ENCODE results near the gene TCP11L2.

DNA sequence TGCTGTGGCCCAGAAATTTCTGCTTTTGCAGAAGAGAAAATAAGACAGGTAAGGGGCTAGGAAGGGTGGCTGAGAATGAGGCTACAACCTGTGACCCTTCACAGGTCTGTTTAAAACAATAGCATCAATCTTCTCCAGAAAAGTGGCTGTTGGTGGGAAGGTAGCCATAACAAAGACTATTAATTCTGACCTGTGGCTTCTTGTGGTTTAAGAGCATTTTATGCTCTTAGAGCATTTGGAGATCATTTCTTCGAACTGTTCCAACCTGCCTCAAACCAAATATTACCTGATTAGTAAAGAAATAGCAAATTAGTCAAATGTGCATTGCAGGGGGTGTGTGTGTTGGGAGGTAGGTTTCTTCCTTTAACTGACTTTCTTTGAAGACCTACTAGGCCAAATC, 15.2 kb upstream of the TCP11L2 start:
- TF ChIP-seq, protein P1, sequence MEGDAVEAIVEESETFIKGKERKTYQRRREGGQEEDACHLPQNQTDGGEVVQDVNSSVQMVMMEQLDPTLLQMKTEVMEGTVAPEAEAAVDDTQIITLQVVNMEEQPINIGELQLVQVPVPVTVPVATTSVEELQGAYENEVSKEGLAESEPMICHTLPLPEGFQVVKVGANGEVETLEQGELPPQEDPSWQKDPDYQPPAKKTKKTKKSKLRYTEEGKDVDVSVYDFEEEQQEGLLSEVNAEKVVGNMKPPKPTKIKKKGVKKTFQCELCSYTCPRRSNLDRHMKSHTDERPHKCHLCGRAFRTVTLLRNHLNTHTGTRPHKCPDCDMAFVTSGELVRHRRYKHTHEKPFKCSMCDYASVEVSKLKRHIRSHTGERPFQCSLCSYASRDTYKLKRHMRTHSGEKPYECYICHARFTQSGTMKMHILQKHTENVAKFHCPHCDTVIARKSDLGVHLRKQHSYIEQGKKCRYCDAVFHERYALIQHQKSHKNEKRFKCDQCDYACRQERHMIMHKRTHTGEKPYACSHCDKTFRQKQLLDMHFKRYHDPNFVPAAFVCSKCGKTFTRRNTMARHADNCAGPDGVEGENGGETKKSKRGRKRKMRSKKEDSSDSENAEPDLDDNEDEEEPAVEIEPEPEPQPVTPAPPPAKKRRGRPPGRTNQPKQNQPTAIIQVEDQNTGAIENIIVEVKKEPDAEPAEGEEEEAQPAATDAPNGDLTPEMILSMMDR (IDR thresholded peaks at IDR 0.05; ENCODE audit: low read depth, low read length, missing input control): no peak
- TF ChIP-seq, protein P2, sequence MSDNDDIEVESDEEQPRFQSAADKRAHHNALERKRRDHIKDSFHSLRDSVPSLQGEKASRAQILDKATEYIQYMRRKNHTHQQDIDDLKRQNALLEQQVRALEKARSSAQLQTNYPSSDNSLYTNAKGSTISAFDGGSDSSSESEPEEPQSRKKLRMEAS (IDR thresholded peaks at IDR 0.05): no peak
- no peak for TF ChIP-seq SP1 (IDR thresholded peaks at IDR 0.05)
- TF ChIP-seq JUND (IDR thresholded peaks at IDR 0.05): no peak
- TF ChIP-seq, protein P3, sequence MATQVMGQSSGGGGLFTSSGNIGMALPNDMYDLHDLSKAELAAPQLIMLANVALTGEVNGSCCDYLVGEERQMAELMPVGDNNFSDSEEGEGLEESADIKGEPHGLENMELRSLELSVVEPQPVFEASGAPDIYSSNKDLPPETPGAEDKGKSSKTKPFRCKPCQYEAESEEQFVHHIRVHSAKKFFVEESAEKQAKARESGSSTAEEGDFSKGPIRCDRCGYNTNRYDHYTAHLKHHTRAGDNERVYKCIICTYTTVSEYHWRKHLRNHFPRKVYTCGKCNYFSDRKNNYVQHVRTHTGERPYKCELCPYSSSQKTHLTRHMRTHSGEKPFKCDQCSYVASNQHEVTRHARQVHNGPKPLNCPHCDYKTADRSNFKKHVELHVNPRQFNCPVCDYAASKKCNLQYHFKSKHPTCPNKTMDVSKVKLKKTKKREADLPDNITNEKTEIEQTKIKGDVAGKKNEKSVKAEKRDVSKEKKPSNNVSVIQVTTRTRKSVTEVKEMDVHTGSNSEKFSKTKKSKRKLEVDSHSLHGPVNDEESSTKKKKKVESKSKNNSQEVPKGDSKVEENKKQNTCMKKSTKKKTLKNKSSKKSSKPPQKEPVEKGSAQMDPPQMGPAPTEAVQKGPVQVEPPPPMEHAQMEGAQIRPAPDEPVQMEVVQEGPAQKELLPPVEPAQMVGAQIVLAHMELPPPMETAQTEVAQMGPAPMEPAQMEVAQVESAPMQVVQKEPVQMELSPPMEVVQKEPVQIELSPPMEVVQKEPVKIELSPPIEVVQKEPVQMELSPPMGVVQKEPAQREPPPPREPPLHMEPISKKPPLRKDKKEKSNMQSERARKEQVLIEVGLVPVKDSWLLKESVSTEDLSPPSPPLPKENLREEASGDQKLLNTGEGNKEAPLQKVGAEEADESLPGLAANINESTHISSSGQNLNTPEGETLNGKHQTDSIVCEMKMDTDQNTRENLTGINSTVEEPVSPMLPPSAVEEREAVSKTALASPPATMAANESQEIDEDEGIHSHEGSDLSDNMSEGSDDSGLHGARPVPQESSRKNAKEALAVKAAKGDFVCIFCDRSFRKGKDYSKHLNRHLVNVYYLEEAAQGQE (IDR thresholded peaks at IDR 0.05): no peak
- no peak for TF ChIP-seq RAD21 (IDR thresholded peaks at IDR 0.05)
- no peak for TF ChIP-seq HNF4G (IDR thresholded peaks at IDR 0.05)
- TF ChIP-seq YY1 (IDR thresholded peaks at IDR 0.05): no peak
- TF ChIP-seq, protein P4, sequence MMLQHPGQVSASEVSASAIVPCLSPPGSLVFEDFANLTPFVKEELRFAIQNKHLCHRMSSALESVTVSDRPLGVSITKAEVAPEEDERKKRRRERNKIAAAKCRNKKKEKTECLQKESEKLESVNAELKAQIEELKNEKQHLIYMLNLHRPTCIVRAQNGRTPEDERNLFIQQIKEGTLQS (IDR thresholded peaks at IDR 0.05): no peak
- no peak for TF ChIP-seq EGR1 (IDR thresholded peaks at IDR 0.05; ENCODE audit: low read depth in 2 of 2)
- TF ChIP-seq GABPA (IDR thresholded peaks at IDR 0.05 in 1 of 2, conservative IDR thresholded peaks at IDR 0.05 in 1 of 2): no peak
- no peak for TF ChIP-seq HNF4A (conservative IDR thresholded peaks at IDR 0.05)
- no peak for TF ChIP-seq FOXA1 (IDR thresholded peaks at IDR 0.05)

All from liver (tissue), 3 donors.